GM12878 (cell line): ENCODE measurements around the gene ELF2.

Experiments
- BACH1 ChIP-seq: fragments of 450-650 bp; IDR thresholded peaks from 2 replicates; pipeline ENCODE4 v1.6.1; 2017; ENCODE audit warnings: mild to moderate bottlenecking, borderline replicate concordance
- BRCA1 ChIP-seq: IDR thresholded peaks from 2 replicates; pipeline ENCODE4 v1.6.1; 2011; ENCODE audit warnings: low read depth, low read length, improper control_type of control experiment
- CTCF ChIP-seq, 3 experiments: IDR thresholded peaks in 2 of 3; conservative IDR thresholded peaks in 1 of 3; 2 replicates each; pipeline ENCODE4 v1.5.1; 2011; ENCODE audit warnings: low read depth in 3 of 3, low read length in 3 of 3, mild to moderate bottlenecking in 3 of 3, control low read depth in 2 of 3, moderate library complexity in 2 of 3, inconsistent platforms in 1 of 3, mixed read lengths in 1 of 3; ENCODE audit not compliant: control insufficient read depth in 2 of 3, insufficient read depth in 1 of 3; ENCODE audit errors: extremely low read depth in 1 of 3
- POLR2A ChIP-seq: IDR thresholded peaks from 2 replicates; pipeline ENCODE4 v1.6.1; 2011; ENCODE audit warnings: low read depth, mild to moderate bottlenecking, low read length
- SPI1 ChIP-seq: IDR thresholded peaks from 2 replicates; pipeline ENCODE4 v1.6.1; 2011; ENCODE audit warnings: low read depth, mild to moderate bottlenecking, low read length, moderate library complexity, borderline replicate concordance; ENCODE audit not compliant: insufficient read depth
- SRF ChIP-seq, 2 experiments: IDR thresholded peaks; 2 replicates each; pipeline ENCODE4 v1.6.1; 2011; ENCODE audit warnings: low read depth in 2 of 2, low read length in 2 of 2, mild to moderate bottlenecking in 1 of 2, moderate library complexity in 1 of 2
- TCF3 ChIP-seq: IDR thresholded peaks from 2 replicates; pipeline ENCODE4 v1.6.1; 2012; ENCODE audit warnings: low read depth, mild to moderate bottlenecking, low read length, borderline replicate concordance; ENCODE audit not compliant: insufficient read depth
- YY1 ChIP-seq: IDR thresholded peaks from 2 replicates; pipeline ENCODE4 v1.6.1; 2011; ENCODE audit warnings: low read depth, mild to moderate bottlenecking, low read length
- ZBTB33 ChIP-seq: fragments of 450-650 bp; IDR thresholded peaks from 2 replicates; pipeline ENCODE4 v1.6.1; 2017; ENCODE audit warnings: mild to moderate bottlenecking

GRCh38 chr4:139189417-139189749 lies 12.4 kb upstream of the ELF2 start:
- no peak for TF ChIP-seq SPI1
- no peak for TF ChIP-seq POLR2A
- TF ChIP-seq SRF (IDR thresholded peaks at IDR 0.05; ENCODE audit: low read depth in 2 of 2, low read length in 2 of 2) = no peak
- no peak for TF ChIP-seq ZBTB33
- no peak for TF ChIP-seq CTCF (IDR thresholded peaks at IDR 0.05 in 2 of 3, conservative IDR thresholded peaks at IDR 0.05 in 1 of 3; ENCODE audit: control insufficient read depth in 2 of 3, extremely low read depth in 1 of 3, insufficient read depth in 1 of 3, low read depth in 3 of 3, low read length in 3 of 3)
- no peak for TF ChIP-seq TCF3
- no peak for TF ChIP-seq BRCA1
- no peak for TF ChIP-seq YY1
- no peak for TF ChIP-seq BACH1
